Progenitor cell of endocrine pancreas (in vitro differentiated cells): ENCODE results near the gene MAPKAPK2. TPM values are rescaled to one million over a fixed set of nuclear protein-coding genes. Genes with fewer than 3 reads are reported as not detected.
A peak's percentile ranks its signal among the peaks of the same experiment; 100 is the strongest.

Experiments
- DNase-seq: peaks from one replicate; pipeline ENCODE4 v3.0.0; 2021; ENCODE audit warnings: low spot score; ENCODE audit not compliant: unreplicated experiment
- H3K27ac Mint-ChIP-seq: 2 replicates; pipeline ENCODE4 v1.8.0; 2021; ENCODE audit warnings: mild to moderate bottlenecking, moderate library complexity, mixed read lengths
- H3K27me3 Mint-ChIP-seq: 2 replicates; pipeline ENCODE4 v1.8.0; 2021; ENCODE audit warnings: mixed read lengths
- H3K36me3 Mint-ChIP-seq: 2 replicates; pipeline ENCODE4 v1.8.0; 2022; ENCODE audit warnings: mixed read lengths; ENCODE audit not compliant: insufficient read depth
- H3K4me1 Mint-ChIP-seq: 2 replicates; pipeline ENCODE4 v1.8.0; 2021; ENCODE audit warnings: low read depth, mixed read lengths
- H3K4me3 Mint-ChIP-seq: 2 replicates; pipeline ENCODE4 v1.8.0; 2021; ENCODE audit warnings: low read depth, mild to moderate bottlenecking, moderate library complexity, mixed read lengths
- H3K9me3 Mint-ChIP-seq: 2 replicates; pipeline ENCODE4 v1.8.0; 2021; ENCODE audit warnings: low read depth, mixed read lengths
- total RNA-seq: library from RNA; stranded (reverse); gene quantifications from 2 replicates; pipeline ENCODE4 v1.2.1, GENCODE V29; 2021
- TF ChIP-seq, protein P1 (sequence below): fragments of 200-600 bp; sonication (generic); IDR thresholded peaks from one replicate; pipeline ENCODE4 v1.5.0; 2021; ENCODE audit warnings: antibody characterized with exemption, mild to moderate bottlenecking; ENCODE audit not compliant: unreplicated experiment

Gene MAPKAPK2
- total RNA-seq, 1 donor from 2014 or later: 60.8 TPM

DNA sequence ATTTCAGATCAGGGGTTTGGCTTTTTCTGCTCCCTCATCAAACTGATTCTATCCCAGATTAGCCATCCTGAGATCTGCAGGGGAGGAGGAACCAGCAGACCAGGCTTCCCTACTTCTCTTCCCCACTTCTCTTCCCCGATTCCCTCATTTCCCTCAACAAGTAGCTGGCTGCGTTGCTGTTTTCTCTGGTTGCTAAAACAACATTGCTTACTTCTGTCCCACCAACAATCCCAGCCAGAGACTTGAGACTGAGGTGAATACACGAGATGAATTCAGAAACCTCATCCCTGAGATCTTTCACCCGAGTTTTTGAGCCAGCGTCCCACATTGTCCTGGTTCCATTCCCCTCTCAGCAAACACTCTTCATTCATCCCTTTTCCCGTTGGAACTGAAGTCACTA is 27.0 kb upstream of the MAPKAPK2 start:
- Mint-ChIP-seq H3K4me3 (no peak overlapping the region), H3K27me3 (peaks cover 27% of the 10 kb centered on the region), H3K4me1 (peaks cover under 1% of the 10 kb centered on the region), H3K27ac (no peak overlapping the region), H3K9me3 (no peaks in the 10 kb centered on the region), H3K36me3 (no peaks in the 10 kb centered on the region)
- DNase-seq: no peak
- TF ChIP-seq, protein P1, sequence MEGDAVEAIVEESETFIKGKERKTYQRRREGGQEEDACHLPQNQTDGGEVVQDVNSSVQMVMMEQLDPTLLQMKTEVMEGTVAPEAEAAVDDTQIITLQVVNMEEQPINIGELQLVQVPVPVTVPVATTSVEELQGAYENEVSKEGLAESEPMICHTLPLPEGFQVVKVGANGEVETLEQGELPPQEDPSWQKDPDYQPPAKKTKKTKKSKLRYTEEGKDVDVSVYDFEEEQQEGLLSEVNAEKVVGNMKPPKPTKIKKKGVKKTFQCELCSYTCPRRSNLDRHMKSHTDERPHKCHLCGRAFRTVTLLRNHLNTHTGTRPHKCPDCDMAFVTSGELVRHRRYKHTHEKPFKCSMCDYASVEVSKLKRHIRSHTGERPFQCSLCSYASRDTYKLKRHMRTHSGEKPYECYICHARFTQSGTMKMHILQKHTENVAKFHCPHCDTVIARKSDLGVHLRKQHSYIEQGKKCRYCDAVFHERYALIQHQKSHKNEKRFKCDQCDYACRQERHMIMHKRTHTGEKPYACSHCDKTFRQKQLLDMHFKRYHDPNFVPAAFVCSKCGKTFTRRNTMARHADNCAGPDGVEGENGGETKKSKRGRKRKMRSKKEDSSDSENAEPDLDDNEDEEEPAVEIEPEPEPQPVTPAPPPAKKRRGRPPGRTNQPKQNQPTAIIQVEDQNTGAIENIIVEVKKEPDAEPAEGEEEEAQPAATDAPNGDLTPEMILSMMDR: no peak

DNA sequence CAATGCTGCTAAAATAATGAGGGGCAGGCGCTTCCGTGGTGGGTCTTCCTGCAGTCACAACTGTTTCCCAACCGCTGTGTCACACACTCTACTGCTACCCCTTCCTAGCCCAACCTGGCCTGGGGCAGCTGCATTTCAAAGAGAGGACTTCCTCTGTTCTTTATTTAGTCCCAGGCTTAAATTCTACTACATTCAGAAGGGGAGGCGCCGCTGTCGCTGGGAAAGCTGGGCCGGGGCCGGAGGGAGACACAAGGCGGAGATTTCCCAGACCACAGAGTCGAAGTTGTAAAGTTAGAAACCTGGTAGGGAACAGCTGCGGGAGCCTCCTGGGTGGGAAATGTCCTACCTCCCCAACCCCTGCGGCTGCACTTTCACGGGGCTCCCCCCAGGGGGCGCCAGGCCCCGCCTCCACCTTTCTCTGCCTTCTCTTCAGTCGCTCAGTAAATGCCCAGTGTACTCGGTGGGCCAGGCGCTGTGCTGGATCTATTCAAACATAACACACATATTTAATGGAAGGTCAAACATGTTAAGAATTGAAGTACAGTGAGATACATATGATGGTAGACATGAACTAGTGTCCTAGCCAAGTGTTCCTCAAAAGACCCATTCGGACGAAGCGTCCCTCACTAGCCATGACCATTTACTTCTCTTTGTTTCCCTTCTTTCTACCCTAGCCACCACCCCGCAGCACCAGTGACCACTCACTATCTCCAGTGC is 26.3 kb upstream of the MAPKAPK2 start:
- Mint-ChIP-seq H3K27me3 (peaks cover 34% of the 10 kb centered on the region), H3K27ac (no peak overlapping the region), H3K4me3 (no peak overlapping the region), H3K9me3 (no peaks in the 10 kb centered on the region), H3K4me1 (peaks cover 2% of the 10 kb centered on the region), H3K36me3 (no peaks in the 10 kb centered on the region)
- TF ChIP-seq, protein P1: peak; percentile 79
- peak; percentile 34 for DNase-seq

DNA sequence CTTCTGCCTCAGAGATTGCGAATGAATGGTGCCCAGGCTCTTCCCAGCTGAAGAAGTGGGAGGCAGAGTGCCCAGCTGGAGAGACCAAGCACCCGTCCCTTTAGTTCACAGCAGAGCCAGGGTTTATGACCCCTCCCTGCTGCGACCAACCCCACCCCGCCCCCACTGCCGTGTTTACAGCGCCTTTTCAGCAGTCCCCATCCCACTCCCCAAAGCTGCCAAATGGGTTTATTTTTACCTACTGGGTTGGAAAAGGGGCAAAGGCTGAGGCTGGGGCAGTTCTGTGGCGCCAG is 25.8 kb upstream of the MAPKAPK2 start:
- H3K9me3 Mint-ChIP-seq: no peaks in the 10 kb centered on the region
- H3K27me3 Mint-ChIP-seq: peaks cover 37% of the 10 kb centered on the region
- H3K36me3 Mint-ChIP-seq: no peaks in the 10 kb centered on the region
- H3K4me3 Mint-ChIP-seq: no peak overlapping the region
- DNase-seq: no peak
- TF ChIP-seq, protein P1: no peak
- peaks cover 2% of the 10 kb centered on the region for H3K4me1 Mint-ChIP-seq
- no peak overlapping the region for H3K27ac Mint-ChIP-seq

DNA sequence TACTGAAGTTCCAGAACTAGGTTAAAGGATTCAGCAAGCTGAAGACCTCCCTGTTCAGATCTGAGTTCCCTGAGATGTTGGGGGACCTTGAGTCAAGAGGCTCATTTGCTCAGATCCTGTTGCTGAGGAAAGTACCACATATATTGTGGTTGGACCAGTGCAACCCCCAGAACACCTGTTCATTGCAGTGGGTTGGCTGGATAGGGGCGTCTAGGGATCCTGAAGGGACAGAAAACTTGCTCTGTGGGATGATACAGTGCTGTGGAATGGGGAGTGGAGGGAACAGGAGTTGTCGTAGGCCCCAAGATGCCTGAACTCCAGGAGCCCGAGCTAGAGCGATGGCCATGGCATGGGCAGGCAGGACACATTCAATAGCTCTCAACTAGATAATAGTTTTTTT is 24.6 kb upstream of the MAPKAPK2 start:
- peaks cover 2% of the 10 kb centered on the region for H3K4me1 Mint-ChIP-seq
- no peak overlapping the region for H3K27ac Mint-ChIP-seq
- no peaks in the 10 kb centered on the region for H3K36me3 Mint-ChIP-seq
- TF ChIP-seq, protein P1: no peak
- DNase-seq: no peak
- no peaks in the 10 kb centered on the region for H3K9me3 Mint-ChIP-seq
- H3K4me3 Mint-ChIP-seq: no peak overlapping the region
- H3K27me3 Mint-ChIP-seq: peaks cover 40% of the 10 kb centered on the region

DNA sequence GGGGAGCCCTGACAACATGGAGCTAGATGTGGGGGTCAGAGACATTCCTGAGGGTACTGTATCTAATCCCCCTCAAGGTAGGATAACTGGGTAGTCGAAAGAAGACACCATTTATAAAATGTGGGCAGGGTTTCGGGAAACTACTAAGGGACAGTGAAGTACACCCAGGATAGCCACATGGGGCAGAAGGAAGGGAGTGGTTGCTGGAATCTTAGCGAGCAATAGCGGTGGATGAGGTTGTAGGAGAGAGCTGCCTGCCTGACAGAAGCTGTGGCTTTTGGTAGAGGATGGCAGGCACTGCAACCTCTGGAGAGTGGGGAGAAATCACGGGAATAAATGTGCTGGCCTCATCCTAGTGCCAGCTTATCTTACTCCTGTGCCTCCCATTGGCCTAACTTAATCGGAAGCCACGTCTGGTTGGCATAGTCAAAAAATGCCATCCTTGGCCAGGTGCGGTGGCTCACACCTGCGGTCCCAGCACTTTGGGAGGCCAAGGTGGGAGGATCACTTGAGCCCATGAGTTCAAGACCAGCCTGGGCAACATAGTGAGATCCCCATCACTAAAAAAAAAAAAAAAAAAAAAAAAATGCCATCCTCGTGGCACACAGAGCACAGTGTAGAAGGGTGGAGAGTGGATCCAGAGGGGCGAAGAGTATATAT is 23.4 kb upstream of the MAPKAPK2 start:
- Mint-ChIP-seq H3K27me3 (peaks cover 41% of the 10 kb centered on the region), H3K4me3 (no peak overlapping the region), H3K9me3 (no peaks in the 10 kb centered on the region), H3K27ac (no peak overlapping the region), H3K4me1 (peaks cover 2% of the 10 kb centered on the region), H3K36me3 (no peaks in the 10 kb centered on the region)
- TF ChIP-seq, protein P1: no peak
- no peak for DNase-seq
